ENCODE results near the gene MARK3.

- no peak for TF ChIP-seq POLR2AphosphoS5 (IDR thresholded peaks at IDR 0.05; ENCODE audit: low read depth, low read length)
- TF ChIP-seq SP1 (IDR thresholded peaks at IDR 0.05; ENCODE audit: low read depth): no peak
- no peak for TF ChIP-seq CTCF (IDR thresholded peaks at IDR 0.05 in 2 of 3, conservative IDR thresholded peaks at IDR 0.05 in 1 of 3; ENCODE audit: borderline replicate concordance in 1 of 3, insufficient read depth in 1 of 3, low read depth in 2 of 3, low read length in 2 of 3)
- no peak for TF ChIP-seq RAD21 (IDR thresholded peaks at IDR 0.05; ENCODE audit: low read depth)
- TF ChIP-seq ZNF274 (IDR thresholded peaks at IDR 0.05; ENCODE audit: low read depth, low read length): no peak
- TF ChIP-seq POLR2A (IDR thresholded peaks at IDR 0.05; ENCODE audit: borderline replicate concordance, extremely low read depth, insufficient read depth, insufficient read length): no peak
- no peak for TF ChIP-seq REST (IDR thresholded peaks at IDR 0.05; ENCODE audit: low read depth)
- no peak for TF ChIP-seq SRF (IDR thresholded peaks at IDR 0.05; ENCODE audit: low read depth)
- TF ChIP-seq SIN3A (IDR thresholded peaks at IDR 0.05; ENCODE audit: low read depth): no peak
These were observed 127.7 kb downstream of the MARK3 start for GRCh38 chr14:103512701-103513611.
